Measurements from ENCODE around the gene ITGBL1.

DNA sequence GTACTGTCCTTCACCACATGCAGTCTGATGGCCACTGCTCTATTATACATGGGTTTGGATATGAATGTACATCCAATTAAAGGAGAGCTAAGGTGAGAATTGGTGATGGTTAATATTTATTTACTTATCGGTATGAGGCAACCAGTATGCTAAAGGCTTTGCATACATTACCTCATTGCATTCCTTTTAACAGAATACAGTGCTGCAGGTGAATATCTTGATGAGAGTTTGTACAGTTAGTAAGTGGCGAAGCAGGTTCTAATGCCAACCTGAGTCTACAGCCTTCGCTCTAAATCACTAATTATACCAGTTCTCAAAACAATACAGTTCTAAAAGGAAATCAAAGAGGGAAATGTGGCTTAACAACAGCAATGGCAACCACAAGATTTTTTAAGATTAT lies 284.1 kb downstream of the ITGBL1 start:
- TF ChIP-seq, protein P1, sequence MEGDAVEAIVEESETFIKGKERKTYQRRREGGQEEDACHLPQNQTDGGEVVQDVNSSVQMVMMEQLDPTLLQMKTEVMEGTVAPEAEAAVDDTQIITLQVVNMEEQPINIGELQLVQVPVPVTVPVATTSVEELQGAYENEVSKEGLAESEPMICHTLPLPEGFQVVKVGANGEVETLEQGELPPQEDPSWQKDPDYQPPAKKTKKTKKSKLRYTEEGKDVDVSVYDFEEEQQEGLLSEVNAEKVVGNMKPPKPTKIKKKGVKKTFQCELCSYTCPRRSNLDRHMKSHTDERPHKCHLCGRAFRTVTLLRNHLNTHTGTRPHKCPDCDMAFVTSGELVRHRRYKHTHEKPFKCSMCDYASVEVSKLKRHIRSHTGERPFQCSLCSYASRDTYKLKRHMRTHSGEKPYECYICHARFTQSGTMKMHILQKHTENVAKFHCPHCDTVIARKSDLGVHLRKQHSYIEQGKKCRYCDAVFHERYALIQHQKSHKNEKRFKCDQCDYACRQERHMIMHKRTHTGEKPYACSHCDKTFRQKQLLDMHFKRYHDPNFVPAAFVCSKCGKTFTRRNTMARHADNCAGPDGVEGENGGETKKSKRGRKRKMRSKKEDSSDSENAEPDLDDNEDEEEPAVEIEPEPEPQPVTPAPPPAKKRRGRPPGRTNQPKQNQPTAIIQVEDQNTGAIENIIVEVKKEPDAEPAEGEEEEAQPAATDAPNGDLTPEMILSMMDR (IDR thresholded peaks at IDR 0.05): no peak
- TF ChIP-seq EP300 (IDR thresholded peaks at IDR 0.05) (no peak), POLR2AphosphoS5 (IDR thresholded peaks at IDR 0.05) (no peak)

Measured in suprapubic skin (tissue), 4 donors.